ENCODE results near the gene DBP.
A peak's percentile ranks its signal among the peaks of the same experiment; 100 is the strongest.
"Not testable (repeated sequence)": the region's sequence is repeated elsewhere in the genome, so short reads cannot be mapped to it uniquely, and the experiment has no call there.

Gene DBP

GRCh38 chr19:48636859-48637448, at the start of gene DBP:
TSS of gene DBP (minus strand) at chr19:48637379. CDS start at chr19:48636994, 385 bp downstream.
- no peak for DNase-seq

GRCh38 chr19:48686637-48687036, 49.5 kb upstream of the DBP start:
- not testable (repeated sequence) for DNase-seq

- no peak for DNase-seq
Observed at GRCh38 chr19:48686088-48686487, 48.9 kb upstream of the DBP start.

GRCh38 chr19:48685583-48685982, 48.4 kb upstream of the DBP start:
- DNase-seq = no peak

- DNase-seq = peak; percentile 3
Observed at GRCh38 chr19:48683349-48683748, 46.2 kb upstream of the DBP start.

GRCh38 chr19:48681127-48681470, 43.9 kb upstream of the DBP start:
- no peak for DNase-seq

- no peak for DNase-seq
Observed at GRCh38 chr19:48680436-48681126, 43.4 kb upstream of the DBP start.

GRCh38 chr19:48680006-48680405, 42.8 kb upstream of the DBP start:
- not testable (repeated sequence) for DNase-seq

GRCh38 chr19:48678201-48678600, 41.0 kb upstream of the DBP start:
- DNase-seq = no peak

GRCh38 chr19:48676887-48677286, 39.7 kb upstream of the DBP start:
- DNase-seq = no peak

GRCh38 chr19:48676487-48676886, 39.3 kb upstream of the DBP start:
- DNase-seq = no peak

GRCh38 chr19:48674921-48675824, 38.0 kb upstream of the DBP start:
- DNase-seq = peak; percentile 75

- no peak for DNase-seq
Observed at GRCh38 chr19:48674216-48674809, 37.1 kb upstream of the DBP start.

- DNase-seq = no peak
Observed at GRCh38 chr19:48673436-48674100, 36.4 kb upstream of the DBP start.

GRCh38 chr19:48672994-48673393, 35.8 kb upstream of the DBP start, which contains the start of gene NTN5:
TSS of gene NTN5 (minus strand) at chr19:48673017. CDS start at chr19:48670986, 2,031 bp downstream.
- no peak for DNase-seq

GRCh38 chr19:48671446-48671995, 34.3 kb upstream of the DBP start:
- DNase-seq = no peak

- no peak for DNase-seq
Observed at GRCh38 chr19:48670699-48671445, 33.7 kb upstream of the DBP start.

- no peak for DNase-seq
Observed at GRCh38 chr19:48669903-48670668, 32.9 kb upstream of the DBP start.

- no peak for DNase-seq
Observed at GRCh38 chr19:48668761-48669160, 31.6 kb upstream of the DBP start.

- DNase-seq = no peak
Observed at GRCh38 chr19:48668332-48668731, 31.2 kb upstream of the DBP start.

GRCh38 chr19:48665786-48666185, 28.6 kb upstream of the DBP start:
- DNase-seq = no peak
